GM12891 (cell line): Measurements from ENCODE around the gene CRISP1.
"Not testable (repeated sequence)": the region's sequence is repeated elsewhere in the genome, so short reads cannot be mapped to it uniquely, and the experiment has no call there.

Source experiments
- PAX5 ChIP-seq: IDR thresholded peaks from 2 replicates; pipeline ENCODE4 v1.6.1; 2011; ENCODE audit warnings: low read length, moderate library complexity, mild to moderate bottlenecking; ENCODE audit not compliant: insufficient read depth, severe bottlenecking
- POLR2AphosphoS5 ChIP-seq: IDR thresholded peaks from 2 replicates; pipeline ENCODE4 v1.6.1; 2011; ENCODE audit warnings: low read depth, low read length, control low read depth

GRCh38 chr6:49895553-49895952, 29.2 kb upstream of the CRISP1 start:
- not testable (repeated sequence) for TF ChIP-seq PAX5, POLR2AphosphoS5
